ENCODE measurements around the gene CEP57L1. TPM values are rescaled to one million over a fixed set of nuclear protein-coding genes. Genes with fewer than 3 reads are reported as not detected.

Gene CEP57L1
- total and polyA plus RNA-seq, 3 experiments from 2014 or later: 7.8 to 19.1 (median 18.6) TPM

DNA sequence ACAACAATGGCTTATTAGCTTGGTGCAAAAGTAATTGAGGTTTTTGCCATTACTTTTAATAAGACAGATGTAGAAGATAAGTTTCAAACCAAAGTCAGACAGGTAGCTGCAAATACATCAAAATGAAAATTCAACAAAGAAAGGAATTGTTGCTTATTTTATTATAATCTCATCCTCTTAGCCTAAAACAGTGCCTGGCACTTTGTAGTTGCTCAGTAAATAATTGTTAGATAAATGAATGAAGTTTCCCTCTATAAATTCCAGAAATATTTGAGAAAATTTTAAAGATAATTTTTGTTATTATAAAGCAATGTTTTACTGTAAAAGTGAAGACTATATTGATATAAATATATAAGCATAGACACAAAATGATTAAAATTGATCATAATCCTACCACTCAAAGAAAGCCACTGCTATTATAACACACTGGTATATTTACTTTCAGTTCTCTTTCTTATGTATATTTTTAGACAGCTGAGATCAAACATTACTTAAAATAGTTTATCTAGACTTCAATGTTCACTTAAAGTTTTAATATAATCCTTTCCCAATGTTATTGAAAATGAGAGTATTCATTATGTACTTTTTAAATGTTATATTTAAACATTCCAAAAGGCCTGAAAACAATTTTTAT lies 43.2 kb upstream of the CEP57L1 start:
- ChIA-PET POLR2A (interaction anchor here (1.6 kb wide), 1 partner anchor 43 kb away, joined by 5 read pairs; no protein-coding TSS in a partner anchor), CTCF (interaction anchor here (1.0 kb wide), 1 partner anchor 14 kb away, joined by 3 read pairs; no protein-coding TSS in a partner anchor)
- Mint-ChIP-seq H3K4me1 (peaks cover 44 to 68% (median 48%) of the 10 kb centered on the region in 3 donors), H3K9me3 (no peaks in the 10 kb centered on the region), H3K4me3 (peak overlapping the region in 1 of 7 donors; percentile 12), H3K27me3 (no peaks in the 10 kb centered on the region), H3K36me3 (peaks cover 0 to 11% (median 0%) of the 10 kb centered on the region in 3 donors), H3K27ac (peak overlapping the region in 1 of 8 donors; percentile 68)
- no peaks in the 10 kb centered on the region for H3K9me3 ChIP-seq (ENCODE audit: low read length)
- no peaks in the 10 kb centered on the region for H3K27me3 ChIP-seq (ENCODE audit: insufficient read depth, low read length, poor library complexity, severe bottlenecking)
- H3K4me3 ChIP-seq (ENCODE audit: low read length): no peak overlapping the region
- DNase-seq: no peak
- H3K27ac ChIP-seq (ENCODE audit: low read depth, low read length): no peak overlapping the region
- no peaks in the 10 kb centered on the region for H3K36me3 ChIP-seq (ENCODE audit: insufficient read depth, low read length)
- peaks cover 21% of the 10 kb centered on the region for H3K4me1 ChIP-seq (ENCODE audit: insufficient read depth, low read length)

- ChIA-PET POLR2A (no interaction called here), CTCF (interaction anchor here (1.0 kb wide), 1 partner anchor 15 kb away, joined by 3 read pairs; no protein-coding TSS in a partner anchor)
- Histone ChIP-seq H3K4me3 (ENCODE audit: low read length) (no peak overlapping the region), H3K9me3 (ENCODE audit: low read length) (no peaks in the 10 kb centered on the region), H3K4me1 (ENCODE audit: insufficient read depth, low read length) (peaks cover 21% of the 10 kb centered on the region), H3K36me3 (ENCODE audit: insufficient read depth, low read length) (no peaks in the 10 kb centered on the region), H3K27me3 (ENCODE audit: insufficient read depth, low read length, poor library complexity, severe bottlenecking) (no peaks in the 10 kb centered on the region), H3K27ac (ENCODE audit: low read depth, low read length) (no peak overlapping the region)
- peaks cover 0 to 14% (median 0%) of the 10 kb centered on the region in 3 donors for H3K36me3 Mint-ChIP-seq
- DNase-seq: no peak
- H3K9me3 Mint-ChIP-seq: no peaks in the 10 kb centered on the region
- peaks cover 44 to 74% (median 54%) of the 10 kb centered on the region in 3 donors for H3K4me1 Mint-ChIP-seq
- no peaks in the 10 kb centered on the region for H3K27me3 Mint-ChIP-seq
- no peak overlapping the region for H3K27ac Mint-ChIP-seq
- no peak overlapping the region for H3K4me3 Mint-ChIP-seq
Observed at GRCh38 chr6:109052852-109053251, 42.5 kb upstream of the CEP57L1 start.

- H3K4me1 ChIP-seq (ENCODE audit: insufficient read depth, low read length): peaks cover 17% of the 10 kb centered on the region
- Mint-ChIP-seq H3K4me1 (peaks cover 41 to 72% (median 51%) of the 10 kb centered on the region in 3 donors), H3K9me3 (no peaks in the 10 kb centered on the region), H3K4me3 (no peak overlapping the region), H3K27me3 (no peaks in the 10 kb centered on the region), H3K36me3 (peaks cover 0 to 14% (median 0%) of the 10 kb centered on the region in 3 donors), H3K27ac (no peak overlapping the region)
- DNase-seq: no peak
- H3K9me3 ChIP-seq (ENCODE audit: low read length): no peaks in the 10 kb centered on the region
- no peaks in the 10 kb centered on the region for H3K36me3 ChIP-seq (ENCODE audit: insufficient read depth, low read length)
- H3K27ac ChIP-seq (ENCODE audit: low read depth, low read length): no peak overlapping the region
- no peak overlapping the region for H3K4me3 ChIP-seq (ENCODE audit: low read length)
- no peaks in the 10 kb centered on the region for H3K27me3 ChIP-seq (ENCODE audit: insufficient read depth, low read length, poor library complexity, severe bottlenecking)
- ChIA-PET POLR2A (no interaction called here), CTCF (interaction anchor here (1.0 kb wide), 1 partner anchor 15 kb away, joined by 3 read pairs; no protein-coding TSS in a partner anchor)
Observed at GRCh38 chr6:109053336-109053735, 42.0 kb upstream of the CEP57L1 start.

GRCh38 chr6:109055771-109056235 lies 39.5 kb upstream of the CEP57L1 start:
- no peak overlapping the region for H3K27ac ChIP-seq (ENCODE audit: low read depth, low read length)
- H3K36me3 Mint-ChIP-seq: peaks cover 0 to 10% (median 0%) of the 10 kb centered on the region in 3 donors
- H3K27me3 ChIP-seq (ENCODE audit: insufficient read depth, low read length, poor library complexity, severe bottlenecking): no peaks in the 10 kb centered on the region
- POLR2A ChIA-PET: interaction anchor here (1.2 kb wide), 1 partner anchor 160 kb away, joined by 3 read pairs; no protein-coding TSS in a partner anchor
- H3K4me1 ChIP-seq (ENCODE audit: insufficient read depth, low read length): peaks cover 26% of the 10 kb centered on the region
- H3K4me3 ChIP-seq (ENCODE audit: low read length): no peak overlapping the region
- H3K4me3 Mint-ChIP-seq: no peak overlapping the region
- peaks cover 47 to 77% (median 53%) of the 10 kb centered on the region in 3 donors for H3K4me1 Mint-ChIP-seq
- CTCF ChIA-PET: interaction anchor here (0.7 to 2.1 kb wide), 3 partner anchors 18 to 129 kb away, joined by 3 to 6 read pairs (median 3); no protein-coding TSS in a partner anchor
- H3K27ac Mint-ChIP-seq: peak overlapping the region in 1 of 8 donors; percentile 25
- no peaks in the 10 kb centered on the region for H3K36me3 ChIP-seq (ENCODE audit: insufficient read depth, low read length)
- H3K9me3 Mint-ChIP-seq: no peaks in the 10 kb centered on the region
- no peaks in the 10 kb centered on the region for H3K27me3 Mint-ChIP-seq
- no peaks in the 10 kb centered on the region for H3K9me3 ChIP-seq (ENCODE audit: low read length)
- DNase-seq: no peak

DNA sequence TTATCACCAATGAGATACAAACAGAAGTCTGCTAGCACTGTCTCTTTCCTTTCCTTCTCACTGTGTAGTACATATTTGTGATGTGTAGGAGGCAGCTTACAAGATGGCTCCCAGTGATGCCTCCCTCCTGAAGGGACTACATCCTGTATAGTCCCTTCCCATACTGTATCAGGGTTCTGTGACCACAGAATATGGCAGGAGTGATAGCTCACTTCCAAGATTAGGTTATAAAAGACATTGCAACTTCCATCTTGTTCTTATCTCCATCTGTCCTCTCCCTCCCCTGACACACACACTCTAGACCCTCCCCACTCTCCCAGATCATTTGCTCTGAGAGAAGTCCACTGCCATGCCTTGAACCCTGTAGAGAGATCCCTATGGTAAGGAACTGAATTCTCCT lies 38.6 kb upstream of the CEP57L1 start:
- Histone ChIP-seq H3K9me3 (ENCODE audit: low read length) (no peaks in the 10 kb centered on the region), H3K4me1 (ENCODE audit: insufficient read depth, low read length) (peaks cover 22% of the 10 kb centered on the region), H3K27me3 (ENCODE audit: insufficient read depth, low read length, poor library complexity, severe bottlenecking) (no peaks in the 10 kb centered on the region), H3K4me3 (ENCODE audit: low read length) (no peak overlapping the region), H3K27ac (ENCODE audit: low read depth, low read length) (no peak overlapping the region), H3K36me3 (ENCODE audit: insufficient read depth, low read length) (no peaks in the 10 kb centered on the region)
- H3K27ac Mint-ChIP-seq: peak overlapping the region in 6 of 8 donors; percentile 5 to 90 (median 28)
- CTCF ChIA-PET: interaction anchor here (1.2 to 2.1 kb wide), 2 partner anchors 17 to 129 kb away, joined by 3 to 6 read pairs; no protein-coding TSS in a partner anchor
- H3K9me3 Mint-ChIP-seq: no peaks in the 10 kb centered on the region
- H3K27me3 Mint-ChIP-seq: no peaks in the 10 kb centered on the region
- POLR2A ChIA-PET: interaction anchor here (1.2 kb wide), 1 partner anchor 161 kb away, joined by 3 read pairs; no protein-coding TSS in a partner anchor
- no peak for DNase-seq
- no peak overlapping the region for H3K4me3 Mint-ChIP-seq
- H3K36me3 Mint-ChIP-seq: peaks cover 0 to 10% (median 0%) of the 10 kb centered on the region in 3 donors
- H3K4me1 Mint-ChIP-seq: peaks cover 45 to 74% (median 51%) of the 10 kb centered on the region in 3 donors

GRCh38 chr6:109058620-109059019 lies 36.7 kb upstream of the CEP57L1 start:
- peaks cover 52 to 74% (median 53%) of the 10 kb centered on the region in 3 donors for H3K4me1 Mint-ChIP-seq
- H3K27ac Mint-ChIP-seq: peak overlapping the region; percentile 70 to 97 (median 90)
- Histone ChIP-seq H3K36me3 (ENCODE audit: insufficient read depth, low read length) (no peaks in the 10 kb centered on the region), H3K27ac (ENCODE audit: low read depth, low read length) (no peak overlapping the region), H3K4me3 (ENCODE audit: low read length) (no peak overlapping the region), H3K9me3 (ENCODE audit: low read length) (no peaks in the 10 kb centered on the region), H3K27me3 (ENCODE audit: insufficient read depth, low read length, poor library complexity, severe bottlenecking) (no peaks in the 10 kb centered on the region), H3K4me1 (ENCODE audit: insufficient read depth, low read length) (peaks cover 31% of the 10 kb centered on the region)
- no peaks in the 10 kb centered on the region for H3K9me3 Mint-ChIP-seq
- CTCF ChIA-PET: interaction anchor here (1.0 to 1.2 kb wide), 3 partner anchors 13 to 97 kb away, joined by 3 to 4 read pairs (median 4); no protein-coding TSS in a partner anchor
- H3K4me3 Mint-ChIP-seq: peak overlapping the region in 2 of 7 donors; percentile 3 to 49
- peaks cover 0 to 10% (median 2%) of the 10 kb centered on the region in 3 donors for H3K36me3 Mint-ChIP-seq
- no peak for DNase-seq
- POLR2A ChIA-PET: no interaction called here
- H3K27me3 Mint-ChIP-seq: no peaks in the 10 kb centered on the region

GRCh38 chr6:109059153-109059552 lies 36.2 kb upstream of the CEP57L1 start:
- CTCF ChIA-PET: interaction anchor here (0.8 to 1.2 kb wide), 4 partner anchors 13 to 97 kb away, joined by 3 to 4 read pairs (median 4); no protein-coding TSS in a partner anchor

More at GRCh38 chr6:109059153-109059552, 36.2 kb upstream of the CEP57L1 start:
- POLR2A ChIA-PET: no interaction called here
- DNase-seq: no peak
- Mint-ChIP-seq H3K4me1 (peaks cover 55 to 77% (median 57%) of the 10 kb centered on the region in 3 donors), H3K27ac (peak overlapping the region; percentile 80 to 97 (median 90)), H3K4me3 (peak overlapping the region in 1 of 7 donors; percentile 60), H3K9me3 (no peaks in the 10 kb centered on the region), H3K27me3 (no peaks in the 10 kb centered on the region), H3K36me3 (peaks cover 0 to 10% (median 2%) of the 10 kb centered on the region in 3 donors)
- H3K27me3 ChIP-seq (ENCODE audit: insufficient read depth, low read length, poor library complexity, severe bottlenecking): no peaks in the 10 kb centered on the region
- H3K36me3 ChIP-seq (ENCODE audit: insufficient read depth, low read length): no peaks in the 10 kb centered on the region
- no peak overlapping the region for H3K4me3 ChIP-seq (ENCODE audit: low read length)
- H3K27ac ChIP-seq (ENCODE audit: low read depth, low read length): no peak overlapping the region
- H3K4me1 ChIP-seq (ENCODE audit: insufficient read depth, low read length): peaks cover 31% of the 10 kb centered on the region
- H3K9me3 ChIP-seq (ENCODE audit: low read length): no peaks in the 10 kb centered on the region
